Measurements from ENCODE around the gene TTC7B.
A peak's percentile ranks its signal among the peaks of the same experiment; 100 is the strongest.

TTC7B gene

GRCh38 chr14:90554341-90554740 lies 261.9 kb downstream of the TTC7B start:
- no peak for DNase-seq

GRCh38 chr14:90553921-90554336 lies 262.3 kb downstream of the TTC7B start:
- DNase-seq = no peak

DNA sequence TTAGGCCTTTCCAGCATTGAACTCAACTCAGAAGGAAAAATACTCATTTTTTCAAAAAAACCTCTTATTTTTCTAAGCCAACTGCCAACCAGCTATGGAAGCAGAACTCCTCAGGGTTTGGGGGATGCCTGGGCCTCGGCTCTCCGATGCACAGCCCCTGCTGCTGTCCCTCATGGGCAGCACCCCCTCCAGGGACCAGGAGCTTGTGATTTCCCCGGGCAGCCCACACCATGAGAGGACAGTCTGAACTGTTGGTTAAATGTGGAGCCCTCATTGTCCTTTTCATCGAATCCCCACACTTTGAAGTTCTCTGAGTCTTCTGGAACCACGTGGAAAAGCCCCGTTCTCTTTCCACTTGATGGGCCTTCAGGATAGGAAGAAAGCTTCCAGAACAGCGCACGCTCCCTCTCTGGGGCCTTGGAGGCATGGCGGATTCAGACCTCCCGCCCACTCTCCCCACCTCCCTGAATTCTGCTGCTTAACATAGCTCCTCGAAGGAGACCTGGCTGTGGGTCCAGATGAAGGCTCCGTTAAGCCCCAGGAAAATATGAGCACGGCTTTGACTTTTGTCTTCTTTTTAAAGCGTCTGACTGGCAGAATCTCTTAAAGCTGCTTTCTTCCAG lies 262.8 kb downstream of the TTC7B start:
- DNase-seq = no peak

GRCh38 chr14:90552465-90553297 lies 263.5 kb downstream of the TTC7B start:
- no peak for DNase-seq

- no peak for DNase-seq
These were observed 264.3 kb downstream of the TTC7B start for GRCh38 chr14:90551733-90552464.

- peak; percentile 34 for DNase-seq
These were observed 265.0 kb downstream of the TTC7B start for GRCh38 chr14:90551070-90551704.

GRCh38 chr14:90549794-90550641 lies 266.2 kb downstream of the TTC7B start:
- no peak for DNase-seq

- no peak for DNase-seq
These were observed 267.8 kb downstream of the TTC7B start for GRCh38 chr14:90548455-90548854.

- DNase-seq = no peak
These were observed 268.3 kb downstream of the TTC7B start for GRCh38 chr14:90547968-90548367.

DNA sequence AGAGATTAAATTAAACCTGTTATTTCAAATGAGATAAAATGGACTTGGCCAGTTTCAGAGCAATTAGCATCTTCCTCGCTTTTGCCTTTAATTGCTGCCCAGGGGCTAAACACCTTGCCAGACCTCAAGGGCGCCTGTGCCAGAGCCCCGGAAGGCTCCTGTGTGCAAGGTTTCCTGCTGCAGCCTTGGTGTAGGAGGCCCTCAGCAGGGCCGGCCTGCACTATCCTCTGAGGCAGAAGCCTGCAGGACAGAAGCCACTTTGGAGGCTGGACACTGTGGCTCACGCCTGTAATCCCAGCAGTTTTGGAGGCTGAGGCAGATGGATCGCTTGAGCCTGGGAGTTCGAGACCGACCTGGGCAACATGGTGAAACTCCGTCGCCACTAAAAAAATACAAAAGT lies 269.0 kb downstream of the TTC7B start:
- no peak for DNase-seq

GRCh38 chr14:90546767-90547166 lies 269.5 kb downstream of the TTC7B start:
- DNase-seq = no peak

GRCh38 chr14:90545966-90546751 lies 270.1 kb downstream of the TTC7B start:
- no peak for DNase-seq

DNA sequence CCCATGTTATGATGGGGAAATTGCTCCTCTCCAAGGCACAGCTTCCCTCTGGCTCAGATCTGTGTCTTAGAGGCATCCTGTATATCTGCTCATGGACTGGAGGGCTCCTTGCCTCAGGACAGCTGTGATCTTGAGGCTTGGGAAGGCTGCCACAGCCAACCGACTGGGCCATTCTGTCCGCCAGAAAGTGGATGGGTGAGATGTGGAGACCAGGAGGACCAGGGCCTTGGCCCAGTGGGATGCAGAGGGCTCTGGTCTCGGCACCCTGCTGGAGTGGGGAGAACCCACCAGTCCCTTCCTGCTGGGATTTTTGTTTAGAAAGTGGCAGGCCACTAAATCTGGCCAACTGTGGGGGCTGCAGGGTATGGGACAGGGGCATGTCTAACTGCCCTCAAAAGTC lies 270.8 kb downstream of the TTC7B start:
- no peak for DNase-seq

DNA sequence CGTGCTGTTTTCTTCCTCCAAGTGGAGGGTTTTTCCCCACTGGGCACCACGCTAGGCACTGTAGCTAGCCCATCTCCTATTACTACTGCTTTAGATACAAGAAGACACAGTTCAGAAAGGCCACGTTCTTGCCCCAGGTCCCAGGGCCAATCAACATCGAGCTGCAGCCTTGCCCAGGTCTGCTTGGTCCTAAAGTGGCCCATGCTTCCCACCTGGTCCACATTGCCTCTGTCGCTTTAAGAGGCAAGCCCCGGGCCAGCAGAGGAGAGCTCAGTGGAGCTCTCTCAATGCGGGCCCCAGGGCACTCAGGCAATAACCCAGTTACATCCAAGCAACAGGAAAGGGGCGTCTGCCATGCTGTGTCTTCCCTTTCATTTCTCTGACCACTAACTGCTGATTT lies 271.3 kb downstream of the TTC7B start:
- no peak for DNase-seq

DNA sequence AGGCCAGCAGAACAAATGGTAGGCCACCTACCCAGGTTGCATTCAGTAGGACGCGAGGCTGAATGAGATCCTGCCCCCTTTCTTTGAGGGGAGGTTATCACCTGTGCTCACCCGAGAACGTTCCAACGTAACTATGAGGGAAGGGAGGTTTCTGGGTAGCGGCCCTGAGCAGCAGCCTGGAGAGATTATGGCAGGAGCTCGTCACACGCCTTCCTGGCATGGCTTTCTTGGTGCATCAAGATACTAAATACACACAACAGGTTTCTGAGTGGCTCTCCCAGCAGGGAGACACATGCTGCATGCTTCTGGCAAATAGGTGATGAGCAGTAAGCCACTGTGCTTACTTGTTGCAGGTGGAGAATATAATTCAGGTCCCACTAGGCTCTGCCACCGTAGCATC lies 271.7 kb downstream of the TTC7B start:
- no peak for DNase-seq

DNA sequence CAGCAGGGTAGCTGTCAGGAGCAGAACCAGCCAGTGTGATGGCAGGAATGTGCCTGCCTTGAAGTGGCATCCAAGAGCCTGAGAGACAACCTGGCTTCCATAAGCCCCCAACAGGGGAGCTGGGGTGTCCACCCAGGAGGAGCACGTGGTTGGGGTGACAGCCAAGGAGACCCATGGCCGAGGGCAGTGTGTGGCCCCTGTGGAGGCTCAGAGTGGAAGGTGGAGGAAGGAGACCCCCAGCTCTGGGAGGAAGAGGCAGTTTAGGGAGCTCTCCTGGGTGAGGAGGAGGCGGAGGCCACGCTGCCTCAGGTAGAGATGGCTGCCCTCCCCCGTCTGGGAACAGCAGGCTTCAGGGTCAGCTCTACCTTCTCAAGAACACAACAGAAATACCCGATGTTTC lies 272.4 kb downstream of the TTC7B start:
- DNase-seq = no peak

GRCh38 chr14:90541076-90541634 lies 275.1 kb downstream of the TTC7B start:
- DNase-seq = no peak

DNA sequence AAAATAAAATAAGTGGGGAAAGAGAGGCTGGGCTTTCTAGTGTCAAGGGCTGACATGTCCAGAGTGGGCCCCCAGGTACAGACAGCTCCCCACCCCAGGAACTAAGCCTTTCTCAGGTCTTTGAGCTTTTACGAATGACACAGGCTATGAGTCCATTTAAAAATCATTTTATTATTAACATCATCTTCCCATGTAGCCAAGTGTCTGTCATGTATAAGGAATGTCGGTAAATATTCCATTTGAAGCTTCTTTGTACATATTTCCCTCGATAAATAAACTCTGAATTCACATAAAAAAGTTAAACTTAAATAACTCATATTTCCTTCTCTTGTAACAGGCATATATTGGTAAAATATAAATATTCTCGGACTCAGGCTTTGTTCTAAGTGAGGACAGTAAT lies 275.8 kb downstream of the TTC7B start:
- no peak for DNase-seq

- DNase-seq = no peak
These were observed 276.2 kb downstream of the TTC7B start for GRCh38 chr14:90539996-90540395.

- DNase-seq = no peak
These were observed 276.8 kb downstream of the TTC7B start for GRCh38 chr14:90539496-90539775.

DNA sequence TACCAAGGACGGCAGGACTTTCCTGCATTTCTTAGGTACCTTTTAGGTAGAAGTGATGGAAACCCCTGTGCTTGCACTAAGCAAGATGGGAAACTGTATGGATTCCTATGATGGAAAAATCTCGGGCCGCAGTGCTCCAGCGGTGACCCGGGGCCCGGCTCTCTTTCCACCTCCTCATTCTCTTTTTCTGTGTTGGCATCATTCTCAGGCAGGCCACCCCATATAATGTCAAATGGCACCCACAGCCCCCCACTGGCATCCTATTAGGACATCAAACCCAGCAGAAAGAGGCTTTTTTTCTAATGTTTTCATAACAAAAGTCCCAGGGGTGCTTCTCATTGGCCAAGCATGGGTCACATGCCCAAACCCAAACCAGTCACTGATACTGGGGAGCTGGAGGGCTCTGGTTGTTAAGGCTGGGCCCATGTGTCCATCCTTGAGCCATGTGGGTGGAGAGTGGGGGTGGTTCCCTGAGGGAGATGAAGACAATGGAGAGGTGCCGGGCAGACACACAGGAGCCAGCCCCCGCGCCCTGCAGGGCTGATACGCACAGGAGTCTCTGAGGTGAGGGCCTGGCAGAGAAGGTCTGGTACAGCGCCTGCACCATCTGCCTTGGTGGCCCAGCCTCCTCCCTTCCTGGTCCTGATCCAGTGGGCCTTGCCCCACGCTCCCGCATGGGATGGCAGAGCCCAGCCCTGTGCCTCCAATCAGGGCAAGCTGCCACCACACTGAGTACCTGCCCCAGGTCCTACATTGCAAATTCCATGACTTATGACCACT lies 277.3 kb downstream of the TTC7B start:
- no peak for DNase-seq
